ENCODE data around the gene CAMTA2. TPM values are rescaled to one million over a fixed set of nuclear protein-coding genes. Genes with fewer than 3 reads are reported as not detected.

The CAMTA2 gene
- total and polyA plus RNA-seq, 2 experiments from 2014 or later: 4.4 to 8.7 TPM

DNA sequence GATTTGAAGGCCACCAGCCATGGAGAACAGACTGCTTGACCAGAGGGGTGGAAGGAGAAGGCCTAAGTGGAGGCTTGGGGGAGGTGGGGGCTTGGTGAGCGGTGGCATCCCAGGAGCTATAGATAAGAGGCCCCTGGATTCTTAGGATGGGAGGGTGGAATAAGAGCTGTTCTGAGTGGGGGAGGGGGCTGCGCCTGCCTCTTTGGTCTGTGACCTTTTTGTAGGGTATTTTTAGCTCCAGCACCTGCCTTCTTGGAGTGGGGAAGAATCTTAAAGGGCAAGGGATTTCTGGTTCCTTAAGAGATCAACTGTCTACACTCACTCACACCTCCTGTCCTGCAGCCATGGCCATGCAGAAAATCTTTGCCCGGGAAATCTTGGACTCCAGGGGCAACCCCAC is 36.0 kb downstream of the CAMTA2 start:
- no peak for ATAC-seq
- peaks cover 18% of the 10 kb centered on the region for H3K27me3 Mint-ChIP-seq (ENCODE audit: insufficient read depth, low read depth, poor library complexity)

More for the DNA sequence above, 36.0 kb downstream of the CAMTA2 start:
- DNase-seq (ENCODE audit: low spot score): no peak
- H3K27ac Mint-ChIP-seq: no peak overlapping the region
- Histone ChIP-seq H3K27ac (ENCODE audit: low read depth) (peak overlapping the region; percentile 96; the same call in 1 of the 2 replicates), H3K79me2 (replicated peaks; ENCODE audit: insufficient read depth) (peaks cover 18% of the 10 kb centered on the region), H3K4me1 (ENCODE audit: insufficient read depth) (peaks cover 21% of the 10 kb centered on the region), H3K27me3 (ENCODE audit: insufficient read depth) (no peaks in the 10 kb centered on the region), H3K4me3 (peak overlapping the region; percentile 96), H2AFZ (no peak overlapping the region), H4K20me1 (replicated peaks; ENCODE audit: insufficient read depth) (peaks cover 5% of the 10 kb centered on the region), H3K9me2 (ENCODE audit: insufficient read depth) (no peaks in the 10 kb centered on the region), H3K4me2 (peak overlapping the region; percentile 96), H3F3A (replicated peaks; ENCODE audit: low read depth) (peaks cover 9% of the 10 kb centered on the region), H3K36me3 (ENCODE audit: insufficient read depth) (peaks cover 4% of the 10 kb centered on the region; the same call in 1 of the 2 replicates)
- H3K4me3 Mint-ChIP-seq: peak overlapping the region; percentile 88
- peaks cover 19% of the 10 kb centered on the region for H3K36me3 Mint-ChIP-seq (ENCODE audit: low read depth)
- TF ChIP-seq STAT1 (IDR thresholded peaks at IDR 0.05; ENCODE audit: unreplicated experiment) (no peak), NANOG (IDR thresholded peaks at IDR 0.05; ENCODE audit: borderline replicate concordance) (no peak), JUNB (IDR thresholded peaks at IDR 0.05; ENCODE audit: unreplicated experiment) (no peak), EZH2phosphoT487 (IDR thresholded peaks at IDR 0.05; ENCODE audit: unreplicated experiment) (no peak), EZH2 (IDR thresholded peaks at IDR 0.05; ENCODE audit: low read depth, unreplicated experiment) (no peak), POLR2AphosphoS5 (IDR thresholded peaks at IDR 0.05; ENCODE audit: low read depth) (no peak), CREB1 (CRISPR knock-in tag; IDR thresholded peaks at IDR 0.05; ENCODE audit: low read depth) (no peak), ZNF114 (CRISPR knock-in tag; IDR thresholded peaks at IDR 0.05) (no peak), ZNF331 (CRISPR knock-in tag; IDR thresholded peaks at IDR 0.05; ENCODE audit: low read depth) (no peak)
- TF ChIP-seq, protein P1, sequence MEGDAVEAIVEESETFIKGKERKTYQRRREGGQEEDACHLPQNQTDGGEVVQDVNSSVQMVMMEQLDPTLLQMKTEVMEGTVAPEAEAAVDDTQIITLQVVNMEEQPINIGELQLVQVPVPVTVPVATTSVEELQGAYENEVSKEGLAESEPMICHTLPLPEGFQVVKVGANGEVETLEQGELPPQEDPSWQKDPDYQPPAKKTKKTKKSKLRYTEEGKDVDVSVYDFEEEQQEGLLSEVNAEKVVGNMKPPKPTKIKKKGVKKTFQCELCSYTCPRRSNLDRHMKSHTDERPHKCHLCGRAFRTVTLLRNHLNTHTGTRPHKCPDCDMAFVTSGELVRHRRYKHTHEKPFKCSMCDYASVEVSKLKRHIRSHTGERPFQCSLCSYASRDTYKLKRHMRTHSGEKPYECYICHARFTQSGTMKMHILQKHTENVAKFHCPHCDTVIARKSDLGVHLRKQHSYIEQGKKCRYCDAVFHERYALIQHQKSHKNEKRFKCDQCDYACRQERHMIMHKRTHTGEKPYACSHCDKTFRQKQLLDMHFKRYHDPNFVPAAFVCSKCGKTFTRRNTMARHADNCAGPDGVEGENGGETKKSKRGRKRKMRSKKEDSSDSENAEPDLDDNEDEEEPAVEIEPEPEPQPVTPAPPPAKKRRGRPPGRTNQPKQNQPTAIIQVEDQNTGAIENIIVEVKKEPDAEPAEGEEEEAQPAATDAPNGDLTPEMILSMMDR (conservative IDR thresholded peaks at IDR 0.05; ENCODE audit: low read depth in 2 of 2): no peak
- TF ChIP-seq, protein P2, sequence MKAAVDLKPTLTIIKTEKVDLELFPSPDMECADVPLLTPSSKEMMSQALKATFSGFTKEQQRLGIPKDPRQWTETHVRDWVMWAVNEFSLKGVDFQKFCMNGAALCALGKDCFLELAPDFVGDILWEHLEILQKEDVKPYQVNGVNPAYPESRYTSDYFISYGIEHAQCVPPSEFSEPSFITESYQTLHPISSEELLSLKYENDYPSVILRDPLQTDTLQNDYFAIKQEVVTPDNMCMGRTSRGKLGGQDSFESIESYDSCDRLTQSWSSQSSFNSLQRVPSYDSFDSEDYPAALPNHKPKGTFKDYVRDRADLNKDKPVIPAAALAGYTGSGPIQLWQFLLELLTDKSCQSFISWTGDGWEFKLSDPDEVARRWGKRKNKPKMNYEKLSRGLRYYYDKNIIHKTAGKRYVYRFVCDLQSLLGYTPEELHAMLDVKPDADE (IDR thresholded peaks at IDR 0.05): no peak
- TF ChIP-seq, protein P3, sequence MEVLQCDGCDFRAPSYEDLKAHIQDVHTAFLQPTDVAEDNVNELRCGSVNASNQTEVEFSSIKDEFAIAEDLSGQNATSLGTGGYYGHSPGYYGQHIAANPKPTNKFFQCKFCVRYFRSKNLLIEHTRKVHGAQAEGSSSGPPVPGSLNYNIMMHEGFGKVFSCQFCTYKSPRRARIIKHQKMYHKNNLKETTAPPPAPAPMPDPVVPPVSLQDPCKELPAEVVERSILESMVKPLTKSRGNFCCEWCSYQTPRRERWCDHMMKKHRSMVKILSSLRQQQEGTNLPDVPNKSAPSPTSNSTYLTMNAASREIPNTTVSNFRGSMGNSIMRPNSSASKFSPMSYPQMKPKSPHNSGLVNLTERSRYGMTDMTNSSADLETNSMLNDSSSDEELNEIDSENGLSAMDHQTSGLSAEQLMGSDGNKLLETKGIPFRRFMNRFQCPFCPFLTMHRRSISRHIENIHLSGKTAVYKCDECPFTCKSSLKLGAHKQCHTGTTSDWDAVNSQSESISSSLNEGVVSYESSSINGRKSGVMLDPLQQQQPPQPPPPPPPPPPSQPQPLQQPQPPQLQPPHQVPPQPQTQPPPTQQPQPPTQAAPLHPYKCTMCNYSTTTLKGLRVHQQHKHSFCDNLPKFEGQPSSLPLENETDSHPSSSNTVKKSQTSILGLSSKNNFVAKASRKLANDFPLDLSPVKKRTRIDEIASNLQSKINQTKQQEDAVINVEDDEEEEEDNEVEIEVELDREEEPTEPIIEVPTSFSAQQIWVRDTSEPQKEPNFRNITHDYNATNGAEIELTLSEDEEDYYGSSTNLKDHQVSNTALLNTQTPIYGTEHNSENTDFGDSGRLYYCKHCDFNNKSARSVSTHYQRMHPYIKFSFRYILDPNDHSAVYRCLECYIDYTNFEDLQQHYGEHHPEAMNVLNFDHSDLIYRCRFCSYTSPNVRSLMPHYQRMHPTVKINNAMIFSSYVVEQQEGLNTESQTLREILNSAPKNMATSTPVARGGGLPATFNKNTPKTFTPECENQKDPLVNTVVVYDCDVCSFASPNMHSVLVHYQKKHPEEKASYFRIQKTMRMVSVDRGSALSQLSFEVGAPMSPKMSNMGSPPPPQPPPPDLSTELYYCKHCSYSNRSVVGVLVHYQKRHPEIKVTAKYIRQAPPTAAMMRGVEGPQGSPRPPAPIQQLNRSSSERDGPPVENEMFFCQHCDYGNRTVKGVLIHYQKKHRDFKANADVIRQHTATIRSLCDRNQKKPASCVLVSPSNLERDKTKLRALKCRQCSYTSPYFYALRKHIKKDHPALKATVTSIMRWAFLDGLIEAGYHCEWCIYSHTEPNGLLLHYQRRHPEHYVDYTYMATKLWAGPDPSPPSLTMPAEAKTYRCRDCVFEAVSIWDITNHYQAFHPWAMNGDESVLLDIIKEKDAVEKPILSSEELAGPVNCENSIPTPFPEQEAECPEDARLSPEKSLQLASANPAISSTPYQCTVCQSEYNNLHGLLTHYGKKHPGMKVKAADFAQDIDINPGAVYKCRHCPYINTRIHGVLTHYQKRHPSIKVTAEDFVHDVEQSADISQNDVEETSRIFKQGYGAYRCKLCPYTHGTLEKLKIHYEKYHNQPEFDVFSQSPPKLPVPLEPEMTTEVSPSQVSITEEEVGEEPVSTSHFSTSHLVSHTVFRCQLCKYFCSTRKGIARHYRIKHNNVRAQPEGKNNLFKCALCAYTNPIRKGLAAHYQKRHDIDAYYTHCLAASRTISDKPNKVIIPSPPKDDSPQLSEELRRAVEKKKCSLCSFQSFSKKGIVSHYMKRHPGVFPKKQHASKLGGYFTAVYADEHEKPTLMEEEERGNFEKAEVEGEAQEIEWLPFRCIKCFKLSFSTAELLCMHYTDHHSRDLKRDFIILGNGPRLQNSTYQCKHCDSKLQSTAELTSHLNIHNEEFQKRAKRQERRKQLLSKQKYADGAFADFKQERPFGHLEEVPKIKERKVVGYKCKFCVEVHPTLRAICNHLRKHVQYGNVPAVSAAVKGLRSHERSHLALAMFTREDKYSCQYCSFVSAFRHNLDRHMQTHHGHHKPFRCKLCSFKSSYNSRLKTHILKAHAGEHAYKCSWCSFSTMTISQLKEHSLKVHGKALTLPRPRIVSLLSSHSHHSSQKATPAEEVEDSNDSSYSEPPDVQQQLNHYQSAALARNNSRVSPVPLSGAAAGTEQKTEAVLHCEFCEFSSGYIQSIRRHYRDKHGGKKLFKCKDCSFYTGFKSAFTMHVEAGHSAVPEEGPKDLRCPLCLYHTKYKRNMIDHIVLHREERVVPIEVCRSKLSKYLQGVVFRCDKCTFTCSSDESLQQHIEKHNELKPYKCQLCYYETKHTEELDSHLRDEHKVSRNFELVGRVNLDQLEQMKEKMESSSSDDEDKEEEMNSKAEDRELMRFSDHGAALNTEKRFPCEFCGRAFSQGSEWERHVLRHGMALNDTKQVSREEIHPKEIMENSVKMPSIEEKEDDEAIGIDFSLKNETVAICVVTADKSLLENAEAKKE (CRISPR knock-in tag; IDR thresholded peaks at IDR 0.05): no peak
- TF ChIP-seq, protein P4, sequence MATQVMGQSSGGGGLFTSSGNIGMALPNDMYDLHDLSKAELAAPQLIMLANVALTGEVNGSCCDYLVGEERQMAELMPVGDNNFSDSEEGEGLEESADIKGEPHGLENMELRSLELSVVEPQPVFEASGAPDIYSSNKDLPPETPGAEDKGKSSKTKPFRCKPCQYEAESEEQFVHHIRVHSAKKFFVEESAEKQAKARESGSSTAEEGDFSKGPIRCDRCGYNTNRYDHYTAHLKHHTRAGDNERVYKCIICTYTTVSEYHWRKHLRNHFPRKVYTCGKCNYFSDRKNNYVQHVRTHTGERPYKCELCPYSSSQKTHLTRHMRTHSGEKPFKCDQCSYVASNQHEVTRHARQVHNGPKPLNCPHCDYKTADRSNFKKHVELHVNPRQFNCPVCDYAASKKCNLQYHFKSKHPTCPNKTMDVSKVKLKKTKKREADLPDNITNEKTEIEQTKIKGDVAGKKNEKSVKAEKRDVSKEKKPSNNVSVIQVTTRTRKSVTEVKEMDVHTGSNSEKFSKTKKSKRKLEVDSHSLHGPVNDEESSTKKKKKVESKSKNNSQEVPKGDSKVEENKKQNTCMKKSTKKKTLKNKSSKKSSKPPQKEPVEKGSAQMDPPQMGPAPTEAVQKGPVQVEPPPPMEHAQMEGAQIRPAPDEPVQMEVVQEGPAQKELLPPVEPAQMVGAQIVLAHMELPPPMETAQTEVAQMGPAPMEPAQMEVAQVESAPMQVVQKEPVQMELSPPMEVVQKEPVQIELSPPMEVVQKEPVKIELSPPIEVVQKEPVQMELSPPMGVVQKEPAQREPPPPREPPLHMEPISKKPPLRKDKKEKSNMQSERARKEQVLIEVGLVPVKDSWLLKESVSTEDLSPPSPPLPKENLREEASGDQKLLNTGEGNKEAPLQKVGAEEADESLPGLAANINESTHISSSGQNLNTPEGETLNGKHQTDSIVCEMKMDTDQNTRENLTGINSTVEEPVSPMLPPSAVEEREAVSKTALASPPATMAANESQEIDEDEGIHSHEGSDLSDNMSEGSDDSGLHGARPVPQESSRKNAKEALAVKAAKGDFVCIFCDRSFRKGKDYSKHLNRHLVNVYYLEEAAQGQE (IDR thresholded peaks at IDR 0.05; ENCODE audit: unreplicated experiment): no peak
- H3K9me3 Mint-ChIP-seq: peaks cover 4% of the 10 kb centered on the region; the same call in 2 of the 3 replicates
- H3K4me1 Mint-ChIP-seq: peaks cover 30% of the 10 kb centered on the region

All from GM23338 (cell line).